ENCODE data around the gene ACSL3.

GRCh38 chr2:222979484-222979883 is 118.6 kb downstream of the ACSL3 start:
- TF ChIP-seq CTCF (IDR thresholded peaks at IDR 0.05) (no peak), EZH2 (IDR thresholded peaks at IDR 0.05; ENCODE audit: borderline replicate concordance, insufficient read depth, low read depth, low read length, poor library complexity, severe bottlenecking) (no peak)
